K562 (cell line): Measurements from ENCODE around the gene RAB6A. TPM values are rescaled to one million over a fixed set of nuclear protein-coding genes. Genes with fewer than 3 reads are reported as not detected.

Experiments used
- EGR1 ChIP-seq: fragments of 450-650 bp; conservative IDR thresholded peaks from 2 replicates; pipeline ENCODE4 v1.6.1; 2017; ENCODE audit warnings: mild to moderate bottlenecking
- ELK3 ChIP-seq: fragments of 450-650 bp; formaldehyde crosslinking; IDR thresholded peaks from 2 replicates; pipeline ENCODE4 v1.4.0; 2020; ENCODE audit warnings: mild to moderate bottlenecking
- FOSL1 ChIP-seq: fragments of 200-800 bp; sonication (Bioruptor generic); conservative IDR thresholded peaks from 2 replicates; pipeline ENCODE4 v1.6.1; 2016; ENCODE audit warnings: missing genetic modification characterization, missing compliant biosample characterization
- FOXA1 ChIP-seq: fragments of 450-650 bp; IDR thresholded peaks from 2 replicates; pipeline ENCODE4 v1.6.1; 2016; ENCODE audit warnings: mild to moderate bottlenecking, borderline replicate concordance
- KLF16 ChIP-seq: IDR thresholded peaks from 2 replicates; pipeline ENCODE4 v1.6.1; 2016; ENCODE audit warnings: antibody characterized with exemption
- MCM2 ChIP-seq: fragments of 450-650 bp; IDR thresholded peaks from 2 replicates; pipeline ENCODE4 v1.6.1; 2017; ENCODE audit warnings: low read depth, mild to moderate bottlenecking
- MED1 ChIP-seq: sonication (generic); formaldehyde crosslinking; IDR thresholded peaks from 2 replicates; pipeline ENCODE4 v1.8.1; 2023; ENCODE audit warnings: missing genetic modification reagents, borderline replicate concordance
- NCOA4 ChIP-seq: fragments of 450-650 bp; IDR thresholded peaks from 2 replicates; pipeline ENCODE4 v1.6.1; 2018; ENCODE audit warnings: mild to moderate bottlenecking; ENCODE audit not compliant: partially characterized antibody
- NCOA6 ChIP-seq: fragments of 450-650 bp; IDR thresholded peaks from 2 replicates; pipeline ENCODE4 v1.6.1; 2017; ENCODE audit warnings: mild to moderate bottlenecking
- NEUROD1 ChIP-seq: fragments of 150-350 bp; IDR thresholded peaks from 2 replicates; pipeline ENCODE4 v1.6.1; 2014; ENCODE audit warnings: borderline replicate concordance, low read length, low read depth; ENCODE audit not compliant: partially characterized antibody
- SMAD2 ChIP-seq: fragments of 150-350 bp; IDR thresholded peaks from 2 replicates; pipeline ENCODE4 v1.6.1; 2014; ENCODE audit warnings: low read depth, mild to moderate bottlenecking, low read length
- ZNF184 ChIP-seq: sonication (generic); formaldehyde crosslinking; IDR thresholded peaks from 2 replicates; pipeline ENCODE4 v1.5.0; 2020; ENCODE audit warnings: missing genetic modification reagents
- ZNF280A ChIP-seq: fragments of 450-650 bp; IDR thresholded peaks from 2 replicates; pipeline ENCODE4 v1.6.1; 2018; ENCODE audit warnings: mild to moderate bottlenecking, low read depth; ENCODE audit not compliant: partially characterized antibody
- ZNF512 ChIP-seq: IDR thresholded peaks from 2 replicates; pipeline ENCODE4 v1.6.1; 2016; ENCODE audit warnings: missing genetic modification characterization, missing compliant biosample characterization
- ZSCAN32 ChIP-seq: fragments of 450-650 bp; formaldehyde crosslinking; IDR thresholded peaks from 2 replicates; pipeline ENCODE4 v1.4.0; 2020; ENCODE audit warnings: mild to moderate bottlenecking, moderate library complexity
- polyA plus RNA-seq, 8 experiments: library from polyadenylated mRNA; depleted of rRNA in 4 of 8; stranded (reverse) in 5 of 8; unstranded in 3 of 8; fragments of >200 nt; fragmentation: Nextera tagmentation in 2 of 8; fragmentation: Illumina TruSeq in 1 of 8; extraction: Ambion mirVana in 2 of 8; extraction: Trizol in 1 of 8; gene quantifications; 2 replicates each; pipeline versions ENCODE4 v1.2.1 to v1.2.3, GENCODE V29; 2011 to 2014; ENCODE audit warnings: inconsistent platforms in 1 of 8, missing spikeins in 1 of 8
- total RNA-seq, 7 experiments: library from RNA; depleted of rRNA in 6 of 7; stranded (reverse); fragments of >200 nt in 6 of 7; fragmentation: Illumina TruSeq in 2 of 7; extraction: Trizol in 2 of 7; gene quantifications; 2 replicates each; pipeline versions ENCODE4 v1.2.1 to v1.2.3, GENCODE V29; 2011 to 2021; ENCODE audit warnings: low replicate concordance in 1 of 7
- TF ChIP-seq, protein P1 (sequence below), 3 experiments: IDR thresholded peaks in 2 of 3; conservative IDR thresholded peaks in 1 of 3; 2 replicates each; pipeline ENCODE4 v1.5.1; 2011 to 2012; ENCODE audit warnings: low read length in 3 of 3, mild to moderate bottlenecking in 3 of 3, control low read depth in 2 of 3, improper control_type of control experiment in 1 of 3, inconsistent platforms in 1 of 3, low read depth in 1 of 3, mixed read lengths in 1 of 3, moderate library complexity in 1 of 3; ENCODE audit not compliant: insufficient read depth in 2 of 3
- TF ChIP-seq, protein P2 (sequence below): fragments of 250-450 bp; sonication (Bioruptor Pico); IDR thresholded peaks from 2 replicates; pipeline ENCODE4 v1.9.0; 2021; ENCODE audit warnings: mild to moderate bottlenecking
- TF ChIP-seq, protein P3 (sequence below): fragments of 450-650 bp; IDR thresholded peaks from 2 replicates; pipeline ENCODE4 v1.6.1; 2016; ENCODE audit warnings: borderline replicate concordance

The RAB6A gene
- total and polyA plus RNA-seq, 9 of the 15 experiments (the other 6 are each of a cell fraction or from before 2014, with no cell fraction given), result 14.0 to 95.3 (median 45.4) TPM

DNA sequence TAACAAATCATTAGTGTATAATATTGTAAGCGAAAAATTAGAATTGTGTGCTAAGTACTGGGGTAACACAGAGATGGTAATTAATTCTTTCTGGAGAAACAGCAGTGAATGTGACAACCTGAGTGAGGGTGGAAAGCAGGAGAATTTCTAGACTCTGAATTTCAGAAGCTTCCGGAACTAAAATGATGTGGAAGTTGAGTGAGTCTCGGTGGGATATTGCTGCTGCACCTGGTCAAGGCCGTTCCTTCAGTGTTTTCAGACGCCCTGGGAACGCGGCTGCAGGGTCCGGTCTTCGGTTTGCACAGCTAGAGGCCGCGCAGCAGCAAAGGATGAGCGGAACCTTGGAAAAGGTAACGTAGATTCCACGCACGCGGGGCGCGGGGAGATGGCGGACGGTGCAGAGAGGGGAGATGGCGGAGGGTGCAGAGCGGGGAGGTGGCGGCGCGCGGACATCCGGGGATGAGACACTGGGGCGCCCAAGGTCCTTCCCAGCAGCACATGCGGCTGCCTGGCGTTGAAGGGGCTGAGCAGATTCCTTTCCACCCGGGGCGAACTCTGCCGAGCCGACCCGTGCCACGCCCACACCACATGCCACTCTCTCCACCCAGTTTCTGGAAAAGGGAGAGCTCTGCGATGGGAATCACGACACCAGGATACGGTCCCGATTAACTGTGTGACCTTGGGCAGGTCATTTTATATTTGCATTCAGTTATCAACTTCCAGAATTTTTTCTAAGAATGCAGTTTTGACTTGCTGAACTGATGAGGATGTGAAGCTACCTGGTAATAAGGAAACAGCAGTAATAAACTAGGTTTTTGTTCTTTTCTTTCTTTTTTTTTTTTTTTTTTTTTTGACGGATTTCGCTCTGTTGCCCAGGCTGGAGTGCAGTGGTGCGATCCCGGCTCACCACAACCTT, 27.0 kb upstream of the RAB6A start, which contains the start of gene MRPL48 (continued):
- TF ChIP-seq ELK3 (CRISPR knock-in tag), result no peak
- TF ChIP-seq ZNF280A, result no peak
- no peak for TF ChIP-seq ZNF184 (CRISPR knock-in tag)
- no peak for TF ChIP-seq ZSCAN32 (CRISPR knock-in tag)
- TF ChIP-seq, protein P1, sequence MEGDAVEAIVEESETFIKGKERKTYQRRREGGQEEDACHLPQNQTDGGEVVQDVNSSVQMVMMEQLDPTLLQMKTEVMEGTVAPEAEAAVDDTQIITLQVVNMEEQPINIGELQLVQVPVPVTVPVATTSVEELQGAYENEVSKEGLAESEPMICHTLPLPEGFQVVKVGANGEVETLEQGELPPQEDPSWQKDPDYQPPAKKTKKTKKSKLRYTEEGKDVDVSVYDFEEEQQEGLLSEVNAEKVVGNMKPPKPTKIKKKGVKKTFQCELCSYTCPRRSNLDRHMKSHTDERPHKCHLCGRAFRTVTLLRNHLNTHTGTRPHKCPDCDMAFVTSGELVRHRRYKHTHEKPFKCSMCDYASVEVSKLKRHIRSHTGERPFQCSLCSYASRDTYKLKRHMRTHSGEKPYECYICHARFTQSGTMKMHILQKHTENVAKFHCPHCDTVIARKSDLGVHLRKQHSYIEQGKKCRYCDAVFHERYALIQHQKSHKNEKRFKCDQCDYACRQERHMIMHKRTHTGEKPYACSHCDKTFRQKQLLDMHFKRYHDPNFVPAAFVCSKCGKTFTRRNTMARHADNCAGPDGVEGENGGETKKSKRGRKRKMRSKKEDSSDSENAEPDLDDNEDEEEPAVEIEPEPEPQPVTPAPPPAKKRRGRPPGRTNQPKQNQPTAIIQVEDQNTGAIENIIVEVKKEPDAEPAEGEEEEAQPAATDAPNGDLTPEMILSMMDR (IDR thresholded peaks at IDR 0.05 in 2 of 3, conservative IDR thresholded peaks at IDR 0.05 in 1 of 3; ENCODE audit: insufficient read depth in 2 of 3, low read depth in 1 of 3, low read length in 3 of 3), result no peak
- peak; percentile 13 for TF ChIP-seq NCOA4
- peak; percentile 59 for TF ChIP-seq NEUROD1
- TF ChIP-seq FOXA1, result no peak
- no peak for TF ChIP-seq KLF16
- no peak for TF ChIP-seq MCM2
- TF ChIP-seq MED1, result no peak
- TF ChIP-seq ZNF512, result no peak
- peak; percentile 46; the same call in 1 of the 2 replicates for TF ChIP-seq FOSL1 (tag)
- TF ChIP-seq, protein P2, sequence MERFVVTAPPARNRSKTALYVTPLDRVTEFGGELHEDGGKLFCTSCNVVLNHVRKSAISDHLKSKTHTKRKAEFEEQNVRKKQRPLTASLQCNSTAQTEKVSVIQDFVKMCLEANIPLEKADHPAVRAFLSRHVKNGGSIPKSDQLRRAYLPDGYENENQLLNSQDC (CRISPR knock-in tag), result 0 out of 2 replicates have a peak, but pooled peaks have one; percentile 4
- TF ChIP-seq, protein P3, sequence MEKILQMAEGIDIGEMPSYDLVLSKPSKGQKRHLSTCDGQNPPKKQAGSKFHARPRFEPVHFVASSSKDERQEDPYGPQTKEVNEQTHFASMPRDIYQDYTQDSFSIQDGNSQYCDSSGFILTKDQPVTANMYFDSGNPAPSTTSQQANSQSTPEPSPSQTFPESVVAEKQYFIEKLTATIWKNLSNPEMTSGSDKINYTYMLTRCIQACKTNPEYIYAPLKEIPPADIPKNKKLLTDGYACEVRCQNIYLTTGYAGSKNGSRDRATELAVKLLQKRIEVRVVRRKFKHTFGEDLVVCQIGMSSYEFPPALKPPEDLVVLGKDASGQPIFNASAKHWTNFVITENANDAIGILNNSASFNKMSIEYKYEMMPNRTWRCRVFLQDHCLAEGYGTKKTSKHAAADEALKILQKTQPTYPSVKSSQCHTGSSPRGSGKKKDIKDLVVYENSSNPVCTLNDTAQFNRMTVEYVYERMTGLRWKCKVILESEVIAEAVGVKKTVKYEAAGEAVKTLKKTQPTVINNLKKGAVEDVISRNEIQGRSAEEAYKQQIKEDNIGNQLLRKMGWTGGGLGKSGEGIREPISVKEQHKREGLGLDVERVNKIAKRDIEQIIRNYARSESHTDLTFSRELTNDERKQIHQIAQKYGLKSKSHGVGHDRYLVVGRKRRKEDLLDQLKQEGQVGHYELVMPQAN, result peak; percentile 58; the same call in 1 of the 2 replicates
- 0 out of 2 replicates have a peak, but pooled peaks have one; percentile 40 for TF ChIP-seq EGR1
- TF ChIP-seq NCOA6, result no peak
- TF ChIP-seq SMAD2, result no peak
